OCI-LY3 (cell line): ENCODE results near the gene S1PR1.

Source experiments
- H2AFZ ChIP-seq: fragments of 200-600, 300-600 bp; shearing (Covaris generic); 2 replicates; pipeline ENCODE4 v1.6.0; 2014; ENCODE audit warnings: antibody characterized with exemption, low read depth, low read length
- H3K27ac ChIP-seq: fragments of 200-600, 300-600 bp; sonication (generic); 2 replicates; pipeline ENCODE4 v1.5.1; 2014; ENCODE audit warnings: mild to moderate bottlenecking, low read length, moderate library complexity, mixed read lengths
- H3K27me3 ChIP-seq: fragments of 200-600, 300-600 bp; sonication (generic); 2 replicates; pipeline ENCODE4 v1.6.1; 2014; ENCODE audit warnings: low read depth, low read length, mixed read lengths
- H3K36me3 ChIP-seq: fragments of 200-600, 300-600 bp; sonication (generic); replicated peaks from 2 replicates; pipeline ENCODE3; 2014; ENCODE audit warnings: low read depth, low read length, mixed read lengths
- H3K4me1 ChIP-seq: fragments of 300-600, 200-600 bp; sonication (generic); 2 replicates; pipeline ENCODE4 v1.6.1; 2014; ENCODE audit warnings: low read length, mixed read lengths
- H3K4me2 ChIP-seq: fragments of 200-600, 300-600 bp; sonication (generic); 2 replicates; pipeline ENCODE4 v1.6.1; 2014; ENCODE audit warnings: low read length, mixed read lengths
- H3K4me3 ChIP-seq: fragments of 300-600, 200-600 bp; sonication (generic); 2 replicates; pipeline ENCODE4 v1.5.1; 2014; ENCODE audit warnings: antibody characterized with exemption, mild to moderate bottlenecking, low read length, moderate library complexity
- H3K79me2 ChIP-seq: fragments of 300-600, 200-600 bp; shearing (Covaris generic); 2 replicates; pipeline ENCODE4 v1.6.1; 2014; ENCODE audit warnings: mild to moderate bottlenecking, low read length, mixed read lengths
- H3K9ac ChIP-seq: fragments of 300-600, 200-600 bp; shearing (Covaris generic); 2 replicates; pipeline ENCODE4 v1.6.0; 2014; ENCODE audit warnings: mild to moderate bottlenecking, low read length, moderate library complexity
- H3K9me3 ChIP-seq: fragments of 200-600, 300-600 bp; shearing (Covaris generic); 2 replicates; pipeline ENCODE4 v1.6.1; 2014; ENCODE audit warnings: low read length, mixed read lengths; ENCODE audit not compliant: insufficient read depth
- H4K20me1 ChIP-seq: fragments of 200-600, 300-600 bp; sonication (generic); 2 replicates; pipeline ENCODE4 v1.6.1; 2016; ENCODE audit warnings: low read length, mixed read lengths; ENCODE audit not compliant: insufficient read depth
- CTCF ChIP-seq: fragments of 200-600, 300-600 bp; sonication (generic); IDR thresholded peaks from 2 replicates; pipeline ENCODE4 v1.5.1; 2014; ENCODE audit warnings: antibody characterized with exemption, low read length, low read depth
- EZH2phosphoT487 ChIP-seq: fragments of 200-600 bp; shearing (Covaris generic); IDR thresholded peaks from 2 replicates; pipeline ENCODE4 v1.6.1; 2018; ENCODE audit warnings: antibody characterized with exemption, mixed run types, low read depth

S1PR1 gene

GRCh38 chr1:101196668-101197067 lies 40.2 kb upstream of the S1PR1 start:
- Histone ChIP-seq H3K9ac (no peak overlapping the region), H4K20me1 (no peaks in the 10 kb centered on the region), H3K9me3 (no peaks in the 10 kb centered on the region), H3K4me2 (no peak overlapping the region), H3K36me3 (no peaks in the 10 kb centered on the region), H3K4me3 (no peak overlapping the region), H3K27ac (no peak overlapping the region), H3K79me2 (no peaks in the 10 kb centered on the region), H2AFZ (no peak overlapping the region), H3K4me1 (peaks cover 17% of the 10 kb centered on the region), H3K27me3 (peaks cover 8% of the 10 kb centered on the region; the same call in 1 of the 2 replicates)
- TF ChIP-seq CTCF (no peak), EZH2phosphoT487 (no peak)

DNA sequence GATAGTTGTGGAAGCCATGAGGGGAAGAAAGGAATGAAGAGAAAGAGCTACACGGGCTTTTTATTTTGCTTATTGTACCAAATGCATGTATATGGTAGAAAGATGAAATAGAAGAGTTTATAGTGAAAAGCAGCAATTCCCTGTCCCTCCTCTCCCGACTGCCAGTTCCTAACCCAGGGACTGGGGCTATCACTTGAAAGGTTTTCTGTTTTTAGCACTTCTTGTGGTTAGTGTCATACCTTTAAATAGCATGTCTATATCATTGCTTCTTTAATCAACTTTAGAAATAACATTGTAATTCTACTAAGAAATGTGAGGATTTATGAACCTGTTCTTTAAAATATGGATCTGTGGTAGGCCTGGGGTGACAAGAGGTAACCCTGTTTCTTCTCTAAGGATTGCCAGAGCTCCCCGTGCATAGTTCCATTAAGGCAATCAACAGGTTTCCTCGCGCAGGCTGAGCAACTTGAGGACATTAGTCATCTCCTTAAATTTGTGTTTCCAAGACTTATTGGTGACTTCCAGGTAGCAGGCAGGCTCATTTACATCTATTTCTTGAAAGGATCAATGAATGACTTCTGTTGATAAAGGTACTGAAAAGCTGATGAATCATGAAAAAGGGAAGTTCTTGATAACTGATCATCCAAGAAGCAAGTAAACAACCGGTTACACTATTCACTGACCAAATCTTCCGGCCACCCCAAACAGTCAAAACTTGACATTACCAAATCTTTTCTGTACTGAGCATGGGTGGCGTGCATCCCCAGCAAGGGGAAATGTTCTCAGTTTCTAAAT lies 37.8 kb upstream of the S1PR1 start:
- H3K4me2 ChIP-seq: peak overlapping the region; percentile 45

GRCh38 chr1:101199637-101199982 lies 37.2 kb upstream of the S1PR1 start:
- Histone ChIP-seq H3K79me2 (no peaks in the 10 kb centered on the region), H3K27ac (no peak overlapping the region), H3K4me3 (no peak overlapping the region), H3K36me3 (no peaks in the 10 kb centered on the region), H3K4me1 (peaks cover 17% of the 10 kb centered on the region), H3K9me3 (no peaks in the 10 kb centered on the region), H4K20me1 (no peaks in the 10 kb centered on the region), H3K27me3 (peaks cover 5% of the 10 kb centered on the region; the same call in 1 of the 2 replicates), H2AFZ (no peak overlapping the region), H3K9ac (no peak overlapping the region), H3K4me2 (peak overlapping the region; percentile 45)
- no peak for TF ChIP-seq EZH2phosphoT487
- no peak for TF ChIP-seq CTCF

More for the DNA sequence above, 37.8 kb upstream of the S1PR1 start:
- Histone ChIP-seq H4K20me1 (no peaks in the 10 kb centered on the region), H3K36me3 (no peaks in the 10 kb centered on the region), H3K27me3 (peaks cover 5% of the 10 kb centered on the region; the same call in 1 of the 2 replicates), H3K4me1 (peaks cover 17% of the 10 kb centered on the region), H2AFZ (no peak overlapping the region), H3K9me3 (no peaks in the 10 kb centered on the region), H3K79me2 (no peaks in the 10 kb centered on the region), H3K27ac (0 out of 2 replicates have a peak overlapping the region, but pooled peaks have one; percentile 14), H3K9ac (no peak overlapping the region), H3K4me3 (peak overlapping the region; percentile 11; the same call in 1 of the 2 replicates)
- TF ChIP-seq CTCF: no peak
- no peak for TF ChIP-seq EZH2phosphoT487

DNA sequence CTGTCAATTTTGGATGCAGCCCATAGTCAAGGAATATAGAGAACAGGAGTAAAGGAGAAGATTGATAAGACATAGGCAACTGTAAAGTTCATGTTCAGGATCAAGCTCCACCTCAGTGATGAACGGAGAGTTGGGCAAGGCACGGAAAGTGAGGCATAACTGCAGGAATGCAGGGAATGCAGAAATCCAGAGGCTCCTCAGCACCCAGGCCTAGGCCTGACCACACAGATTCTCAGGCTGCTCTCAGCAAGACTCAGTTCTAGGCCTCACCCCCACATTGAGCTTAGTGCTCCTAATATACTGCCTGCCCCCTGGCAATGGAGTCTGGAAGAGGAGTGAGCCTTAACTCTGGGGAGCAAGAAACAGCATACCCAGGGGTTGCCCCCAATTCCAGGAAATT lies 36.3 kb upstream of the S1PR1 start:
- H3K4me3 ChIP-seq: no peak overlapping the region
- H3K9ac ChIP-seq: no peak overlapping the region
- H3K27me3 ChIP-seq: peaks cover 5% of the 10 kb centered on the region; the same call in 1 of the 2 replicates
- peaks cover 21% of the 10 kb centered on the region for H3K4me1 ChIP-seq
- H3K79me2 ChIP-seq: no peaks in the 10 kb centered on the region
- H3K27ac ChIP-seq: no peak overlapping the region
- no peak overlapping the region for H2AFZ ChIP-seq
- TF ChIP-seq CTCF (no peak), EZH2phosphoT487 (no peak)
- no peaks in the 10 kb centered on the region for H3K9me3 ChIP-seq
- no peaks in the 10 kb centered on the region for H4K20me1 ChIP-seq
- no peak overlapping the region for H3K4me2 ChIP-seq
- no peaks in the 10 kb centered on the region for H3K36me3 ChIP-seq
